ENCODE measurements around the gene OR52E6. TPM values are rescaled to one million over a fixed set of nuclear protein-coding genes. Genes with fewer than 3 reads are reported as not detected.

Gene OR52E6
- total and polyA plus RNA-seq, 4 donors, result not detected

- WGBS, 2 donors, result 85 to 96% methylated on average over 5 of the region's 5 CpGs
- no peak for DNase-seq
- TF ChIP-seq, protein P1, sequence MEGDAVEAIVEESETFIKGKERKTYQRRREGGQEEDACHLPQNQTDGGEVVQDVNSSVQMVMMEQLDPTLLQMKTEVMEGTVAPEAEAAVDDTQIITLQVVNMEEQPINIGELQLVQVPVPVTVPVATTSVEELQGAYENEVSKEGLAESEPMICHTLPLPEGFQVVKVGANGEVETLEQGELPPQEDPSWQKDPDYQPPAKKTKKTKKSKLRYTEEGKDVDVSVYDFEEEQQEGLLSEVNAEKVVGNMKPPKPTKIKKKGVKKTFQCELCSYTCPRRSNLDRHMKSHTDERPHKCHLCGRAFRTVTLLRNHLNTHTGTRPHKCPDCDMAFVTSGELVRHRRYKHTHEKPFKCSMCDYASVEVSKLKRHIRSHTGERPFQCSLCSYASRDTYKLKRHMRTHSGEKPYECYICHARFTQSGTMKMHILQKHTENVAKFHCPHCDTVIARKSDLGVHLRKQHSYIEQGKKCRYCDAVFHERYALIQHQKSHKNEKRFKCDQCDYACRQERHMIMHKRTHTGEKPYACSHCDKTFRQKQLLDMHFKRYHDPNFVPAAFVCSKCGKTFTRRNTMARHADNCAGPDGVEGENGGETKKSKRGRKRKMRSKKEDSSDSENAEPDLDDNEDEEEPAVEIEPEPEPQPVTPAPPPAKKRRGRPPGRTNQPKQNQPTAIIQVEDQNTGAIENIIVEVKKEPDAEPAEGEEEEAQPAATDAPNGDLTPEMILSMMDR (IDR thresholded peaks at IDR 0.05; ENCODE audit: control extremely low read depth, extremely low read depth), result no peak
Observed at GRCh38 chr11:5803982-5804381, 37.7 kb downstream of the OR52E6 start.

DNA sequence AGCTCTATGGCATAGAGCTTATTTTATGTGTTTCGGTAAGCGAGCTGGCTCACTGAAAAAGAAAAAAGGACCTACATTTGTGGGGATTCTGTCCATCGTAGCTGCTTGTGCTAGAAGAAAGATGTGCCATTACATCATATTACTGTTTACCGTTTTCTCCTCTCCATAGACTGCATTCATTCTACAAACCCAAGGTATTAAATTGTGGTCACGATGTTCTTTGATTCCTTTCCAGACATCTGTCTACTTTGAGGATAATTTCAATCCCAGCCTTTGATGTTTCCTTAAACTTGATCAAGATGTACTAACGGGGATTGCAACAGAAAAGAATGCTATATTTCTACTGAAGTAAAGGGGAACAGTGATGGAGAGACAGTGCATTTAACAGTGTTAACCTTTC is 45.2 kb downstream of the OR52E6 start:
- TF ChIP-seq, protein P1 (IDR thresholded peaks at IDR 0.05; ENCODE audit: control extremely low read depth, extremely low read depth), result no peak
- Histone ChIP-seq H3K27ac (ENCODE audit: low read depth in 1 of 2, low read length in 1 of 2) (no peak overlapping the region), H3K4me1 (ENCODE audit: control insufficient read depth in 5 of 5, insufficient read depth in 5 of 5, low read length in 5 of 5) (no peaks in the 10 kb centered on the region), H3K4me3 (no peak overlapping the region), H3K9me3 (ENCODE audit: control insufficient read depth in 4 of 4, insufficient read depth in 3 of 4, low read length in 3 of 4) (no peaks in the 10 kb centered on the region), H3K9ac (ENCODE audit: insufficient read depth in 1 of 2, low read length in 2 of 2) (no peak overlapping the region), H3K36me3 (ENCODE audit: control insufficient read depth in 4 of 4, insufficient read depth in 4 of 4, low read length in 4 of 4) (no peaks in the 10 kb centered on the region), H3K27me3 (ENCODE audit: control insufficient read depth in 3 of 3, insufficient read depth in 3 of 3, low read length in 2 of 3) (no peaks in the 10 kb centered on the region)
- ATAC-seq (ENCODE audit: insufficient read depth, low FRiP score) (no peak), DNase-seq (no peak)
- WGBS, 2 donors, result 91 to 92% methylated on average over 6 of the region's 6 CpGs

More at GRCh38 chr11:5803982-5804381, 37.7 kb downstream of the OR52E6 start:
- H3K4me3 ChIP-seq, result no peak overlapping the region
- peaks cover 0 to 4% (median 0%) of the 10 kb centered on the region in 4 donors for H3K9me3 ChIP-seq (ENCODE audit: control insufficient read depth in 4 of 4, insufficient read depth in 3 of 4, low read length in 3 of 4)
- H3K27ac ChIP-seq (ENCODE audit: low read depth in 1 of 2, low read length in 1 of 2), result no peak overlapping the region
- H3K27me3 ChIP-seq (ENCODE audit: control insufficient read depth in 3 of 3, insufficient read depth in 3 of 3, low read length in 2 of 3), result no peaks in the 10 kb centered on the region
- no peak for ATAC-seq (ENCODE audit: insufficient read depth, low FRiP score)
- no peak overlapping the region for H3K9ac ChIP-seq (ENCODE audit: insufficient read depth in 1 of 2, low read length in 2 of 2)
- no peaks in the 10 kb centered on the region for H3K36me3 ChIP-seq (ENCODE audit: control insufficient read depth in 4 of 4, insufficient read depth in 4 of 4, low read length in 4 of 4)
- peaks cover 0 to 4% (median 0%) of the 10 kb centered on the region in 5 donors for H3K4me1 ChIP-seq (ENCODE audit: control insufficient read depth in 5 of 5, insufficient read depth in 5 of 5, low read length in 5 of 5)

- H3K36me3 ChIP-seq (ENCODE audit: control insufficient read depth in 4 of 4, insufficient read depth in 4 of 4, low read length in 4 of 4), result no peaks in the 10 kb centered on the region
- H3K4me3 ChIP-seq, result no peak within 1 kb of the TSS
- no peaks in the 10 kb centered on the region for H3K9me3 ChIP-seq (ENCODE audit: control insufficient read depth in 4 of 4, insufficient read depth in 3 of 4, low read length in 3 of 4)
- TF ChIP-seq, protein P1 (IDR thresholded peaks at IDR 0.05; ENCODE audit: control extremely low read depth, extremely low read depth), result no peak
- H3K27ac ChIP-seq (ENCODE audit: low read depth in 1 of 2, low read length in 1 of 2), result no peak within 1 kb of the TSS
- H3K4me1 ChIP-seq (ENCODE audit: control insufficient read depth in 5 of 5, insufficient read depth in 5 of 5, low read length in 5 of 5), result no peaks in the 10 kb centered on the region
- ATAC-seq (ENCODE audit: insufficient read depth, low FRiP score) (no peak), DNase-seq (no peak)
- 79 to 94% methylated on average over 3 of the region's 3 CpGs for WGBS, 2 donors
- H3K27me3 ChIP-seq (ENCODE audit: control insufficient read depth in 3 of 3, insufficient read depth in 3 of 3, low read length in 2 of 3), result no peaks in the 10 kb centered on the region
- no peak within 1 kb of the TSS for H3K9ac ChIP-seq (ENCODE audit: insufficient read depth in 1 of 2, low read length in 2 of 2)
Observed at GRCh38 chr11:5791165-5791564, 50.5 kb downstream of the OR52E6 start, which contains the start of gene OR52N1. Gene OR52N1 (minus strand): TSS chr11:5791265. CDS start chr11:5788816, 2,449 bp downstream.

Other genes starting within 250 kb of the OR52E6 start
- gene TRIM6, start 245.3 kb downstream of the OR52E6 start, total RNA-seq, result 1 to 10 TPM; 2.5 to 4.2 TPM
- gene TRIM6, start 245.3 kb downstream of the OR52E6 start, polyA plus RNA-seq, result 1 to 10 TPM; 2.1 to 3.1 TPM
- gene TRIM34, start 216.9 kb downstream of the OR52E6 start, total RNA-seq, result 10 to 100 TPM in 1 of 2 donors, 1 to 10 TPM in 1; 8.5 to 10.9 TPM
- 1 to 10 TPM; 4.1 to 8.0 TPM for gene TRIM34, start 216.9 kb downstream of the OR52E6 start, polyA plus RNA-seq
- gene TRIM5, start 156.8 kb downstream of the OR52E6 start, total RNA-seq, result 10 to 100 TPM; 34.1 to 46.0 TPM
- gene TRIM5, start 156.8 kb downstream of the OR52E6 start, polyA plus RNA-seq, result 10 to 100 TPM; 12.3 to 15.3 TPM
- 100 to 1,000 TPM; 107 to 128 TPM for gene TRIM22, start 152.1 kb downstream of the OR52E6 start, total RNA-seq
- gene TRIM22, start 152.1 kb downstream of the OR52E6 start, polyA plus RNA-seq, result 100 to 1,000 TPM in 1 of 2 donors, 10 to 100 TPM in 1; 59.0 to 173 TPM
- not detected for gene OR56B1, start 105.4 kb downstream of the OR52E6 start, total RNA-seq
- gene OR56B1, start 105.4 kb downstream of the OR52E6 start, polyA plus RNA-seq, result under 1 TPM; 0.03 to 0.08 TPM
- gene OR52N4, start 87.7 kb downstream of the OR52E6 start, total RNA-seq, result under 1 TPM; 0.26 to 0.28 TPM
- gene OR52N4, start 87.7 kb downstream of the OR52E6 start, polyA plus RNA-seq, result under 1 TPM; 0.31 to 0.41 TPM
- not detected for gene OR52N5, start 58.5 kb downstream of the OR52E6 start, total RNA-seq
- not detected for gene OR52N5, start 58.5 kb downstream of the OR52E6 start, polyA plus RNA-seq
- gene OR52N1, start 50.6 kb downstream of the OR52E6 start, total RNA-seq, result not detected
- not detected for gene OR52N1, start 50.6 kb downstream of the OR52E6 start, polyA plus RNA-seq
- not detected for gene OR52N2, start 33.0 kb downstream of the OR52E6 start, total RNA-seq
- gene OR52N2, start 33.0 kb downstream of the OR52E6 start, polyA plus RNA-seq, result under 1 TPM in 1 of 2 donors, not detected in 1; 0.06 TPM
- under 1 TPM in 1 of 2 donors, not detected in 1; 0.18 TPM for gene OR52E8, start 15.8 kb upstream of the OR52E6 start, total RNA-seq
- gene OR52E8, start 15.8 kb upstream of the OR52E6 start, polyA plus RNA-seq, result not detected
- gene OR52E4, start 38.7 kb upstream of the OR52E6 start, total RNA-seq, result not detected
- not detected for gene OR52E4, start 38.7 kb upstream of the OR52E6 start, polyA plus RNA-seq
- gene OR52E5, start 51.3 kb upstream of the OR52E6 start, total RNA-seq, result not detected
- gene OR52E5, start 51.3 kb upstream of the OR52E6 start, polyA plus RNA-seq, result not detected
- gene OR56A3, start 100.4 kb upstream of the OR52E6 start, total RNA-seq, result not detected
- not detected for gene OR56A3, start 100.4 kb upstream of the OR52E6 start, polyA plus RNA-seq
- gene OR56A5, start 126.6 kb upstream of the OR52E6 start, total RNA-seq, result not detected
- not detected for gene OR56A5, start 126.6 kb upstream of the OR52E6 start, polyA plus RNA-seq
- under 1 TPM; 0.18 to 0.23 TPM for gene OR52L1, start 145.1 kb upstream of the OR52E6 start, total RNA-seq
- not detected for gene OR52L1, start 145.1 kb upstream of the OR52E6 start, polyA plus RNA-seq
- under 1 TPM in 1 of 2 donors, not detected in 1; 0.06 TPM for gene OR56A4, start 165.0 kb upstream of the OR52E6 start, total RNA-seq
- gene OR56A4, start 165.0 kb upstream of the OR52E6 start, polyA plus RNA-seq, result not detected
- under 1 TPM in 1 of 2 donors, not detected in 1; 0.09 TPM for gene OR56A1, start 188.9 kb upstream of the OR52E6 start, total RNA-seq
- not detected for gene OR56A1, start 188.9 kb upstream of the OR52E6 start, polyA plus RNA-seq

Data from lung (tissue), 12 donors.